HL-60 (cell line): ENCODE results near the gene DPP6.

Experiments used
- GABPA ChIP-seq: IDR thresholded peaks from 2 replicates; pipeline ENCODE4 v1.6.1; 2012; ENCODE audit warnings: low read depth
- POLR2AphosphoS5 ChIP-seq: IDR thresholded peaks from 2 replicates; pipeline ENCODE4 v1.6.1; 2012; ENCODE audit warnings: low read depth
- REST ChIP-seq: IDR thresholded peaks from 2 replicates; pipeline ENCODE4 v1.6.1; 2012; ENCODE audit warnings: low read depth; ENCODE audit not compliant: insufficient replicate concordance
- SPI1 ChIP-seq: IDR thresholded peaks from 2 replicates; pipeline ENCODE4 v1.6.1; 2012; ENCODE audit warnings: low read depth, mild to moderate bottlenecking, borderline replicate concordance
- TF ChIP-seq, protein P1 (sequence below): IDR thresholded peaks from one replicate; pipeline ENCODE4 v1.5.1; 2011; ENCODE audit warnings: low read length, control low read depth, inconsistent platforms; ENCODE audit not compliant: insufficient read depth

GRCh38 chr7:154783281-154783909 lies 731.2 kb downstream of the DPP6 start:
- TF ChIP-seq, protein P1, sequence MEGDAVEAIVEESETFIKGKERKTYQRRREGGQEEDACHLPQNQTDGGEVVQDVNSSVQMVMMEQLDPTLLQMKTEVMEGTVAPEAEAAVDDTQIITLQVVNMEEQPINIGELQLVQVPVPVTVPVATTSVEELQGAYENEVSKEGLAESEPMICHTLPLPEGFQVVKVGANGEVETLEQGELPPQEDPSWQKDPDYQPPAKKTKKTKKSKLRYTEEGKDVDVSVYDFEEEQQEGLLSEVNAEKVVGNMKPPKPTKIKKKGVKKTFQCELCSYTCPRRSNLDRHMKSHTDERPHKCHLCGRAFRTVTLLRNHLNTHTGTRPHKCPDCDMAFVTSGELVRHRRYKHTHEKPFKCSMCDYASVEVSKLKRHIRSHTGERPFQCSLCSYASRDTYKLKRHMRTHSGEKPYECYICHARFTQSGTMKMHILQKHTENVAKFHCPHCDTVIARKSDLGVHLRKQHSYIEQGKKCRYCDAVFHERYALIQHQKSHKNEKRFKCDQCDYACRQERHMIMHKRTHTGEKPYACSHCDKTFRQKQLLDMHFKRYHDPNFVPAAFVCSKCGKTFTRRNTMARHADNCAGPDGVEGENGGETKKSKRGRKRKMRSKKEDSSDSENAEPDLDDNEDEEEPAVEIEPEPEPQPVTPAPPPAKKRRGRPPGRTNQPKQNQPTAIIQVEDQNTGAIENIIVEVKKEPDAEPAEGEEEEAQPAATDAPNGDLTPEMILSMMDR: no peak
- TF ChIP-seq POLR2AphosphoS5 (no peak), SPI1 (no peak), REST (no peak), GABPA (no peak)
